Measurements from ENCODE around the gene BPIFB1.

BPIFB1 gene

DNA sequence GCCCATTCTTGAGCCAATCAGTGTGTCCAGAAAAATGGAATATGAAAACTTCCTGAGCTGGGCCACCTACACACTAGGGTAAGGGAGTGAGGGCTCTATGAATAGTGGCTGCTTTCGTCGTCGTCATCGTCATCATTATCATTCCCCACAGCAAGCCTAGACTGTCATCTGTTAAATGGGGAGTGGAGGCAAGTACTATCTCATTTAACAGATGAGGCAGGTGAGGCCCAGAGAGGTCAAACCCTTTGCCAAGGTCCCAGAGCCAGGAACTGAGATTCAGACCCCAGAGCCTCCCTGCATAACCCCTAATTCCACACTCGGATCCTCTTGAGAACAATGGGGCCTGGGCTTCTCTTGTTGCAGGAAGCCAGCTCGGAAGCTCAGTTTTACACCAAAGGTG, 20.6 kb downstream of the BPIFB1 start:
- no peak overlapping the region for H3K4me3 ChIP-seq (ENCODE audit: low read depth, low read length)
- no peak for DNase-seq (ENCODE audit: low read depth)

DNA sequence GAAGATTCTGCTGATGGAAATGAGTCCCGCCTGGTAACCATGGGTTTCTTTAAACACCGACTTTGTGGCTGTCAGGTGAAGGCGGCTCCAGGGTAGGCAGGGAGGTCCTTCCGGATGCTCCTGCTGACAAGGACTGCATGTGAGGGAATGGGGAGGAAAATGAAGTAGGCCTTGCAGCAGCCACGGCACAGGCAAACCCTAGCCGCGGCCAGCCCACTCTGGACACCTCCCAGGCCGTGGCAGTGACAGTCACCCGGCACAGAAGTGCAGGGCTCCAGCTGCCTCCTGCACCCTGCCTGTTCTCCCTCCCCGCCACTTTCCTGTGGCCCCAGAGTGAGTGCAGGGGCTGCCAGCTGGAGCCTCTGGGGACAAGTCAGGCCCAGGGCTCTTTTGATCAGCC, 21.0 kb downstream of the BPIFB1 start:
- TF ChIP-seq POLR2A (IDR thresholded peaks at IDR 0.05; ENCODE audit: extremely low read depth, insufficient read length), result no peak
- no peak for TF ChIP-seq MYC (IDR thresholded peaks at IDR 0.05; ENCODE audit: low read depth, low read length)
- TF ChIP-seq, protein P1, sequence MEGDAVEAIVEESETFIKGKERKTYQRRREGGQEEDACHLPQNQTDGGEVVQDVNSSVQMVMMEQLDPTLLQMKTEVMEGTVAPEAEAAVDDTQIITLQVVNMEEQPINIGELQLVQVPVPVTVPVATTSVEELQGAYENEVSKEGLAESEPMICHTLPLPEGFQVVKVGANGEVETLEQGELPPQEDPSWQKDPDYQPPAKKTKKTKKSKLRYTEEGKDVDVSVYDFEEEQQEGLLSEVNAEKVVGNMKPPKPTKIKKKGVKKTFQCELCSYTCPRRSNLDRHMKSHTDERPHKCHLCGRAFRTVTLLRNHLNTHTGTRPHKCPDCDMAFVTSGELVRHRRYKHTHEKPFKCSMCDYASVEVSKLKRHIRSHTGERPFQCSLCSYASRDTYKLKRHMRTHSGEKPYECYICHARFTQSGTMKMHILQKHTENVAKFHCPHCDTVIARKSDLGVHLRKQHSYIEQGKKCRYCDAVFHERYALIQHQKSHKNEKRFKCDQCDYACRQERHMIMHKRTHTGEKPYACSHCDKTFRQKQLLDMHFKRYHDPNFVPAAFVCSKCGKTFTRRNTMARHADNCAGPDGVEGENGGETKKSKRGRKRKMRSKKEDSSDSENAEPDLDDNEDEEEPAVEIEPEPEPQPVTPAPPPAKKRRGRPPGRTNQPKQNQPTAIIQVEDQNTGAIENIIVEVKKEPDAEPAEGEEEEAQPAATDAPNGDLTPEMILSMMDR (IDR thresholded peaks at IDR 0.05; ENCODE audit: low read depth, low read length), result no peak
- TF ChIP-seq, protein P2, sequence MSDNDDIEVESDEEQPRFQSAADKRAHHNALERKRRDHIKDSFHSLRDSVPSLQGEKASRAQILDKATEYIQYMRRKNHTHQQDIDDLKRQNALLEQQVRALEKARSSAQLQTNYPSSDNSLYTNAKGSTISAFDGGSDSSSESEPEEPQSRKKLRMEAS (IDR thresholded peaks at IDR 0.05; ENCODE audit: low read depth, low read length), result no peak
- no peak overlapping the region for H3K4me3 ChIP-seq (ENCODE audit: low read depth, low read length)
- no peak for DNase-seq (ENCODE audit: low read depth)

More for the DNA sequence above, 20.6 kb downstream of the BPIFB1 start:
- TF ChIP-seq, protein P2 (IDR thresholded peaks at IDR 0.05; ENCODE audit: low read depth, low read length), result no peak
- TF ChIP-seq MYC (IDR thresholded peaks at IDR 0.05; ENCODE audit: low read depth, low read length), result no peak
- no peak for TF ChIP-seq POLR2A (IDR thresholded peaks at IDR 0.05; ENCODE audit: extremely low read depth, insufficient read length)
- TF ChIP-seq, protein P1 (IDR thresholded peaks at IDR 0.05; ENCODE audit: low read depth, low read length), result no peak

DNA sequence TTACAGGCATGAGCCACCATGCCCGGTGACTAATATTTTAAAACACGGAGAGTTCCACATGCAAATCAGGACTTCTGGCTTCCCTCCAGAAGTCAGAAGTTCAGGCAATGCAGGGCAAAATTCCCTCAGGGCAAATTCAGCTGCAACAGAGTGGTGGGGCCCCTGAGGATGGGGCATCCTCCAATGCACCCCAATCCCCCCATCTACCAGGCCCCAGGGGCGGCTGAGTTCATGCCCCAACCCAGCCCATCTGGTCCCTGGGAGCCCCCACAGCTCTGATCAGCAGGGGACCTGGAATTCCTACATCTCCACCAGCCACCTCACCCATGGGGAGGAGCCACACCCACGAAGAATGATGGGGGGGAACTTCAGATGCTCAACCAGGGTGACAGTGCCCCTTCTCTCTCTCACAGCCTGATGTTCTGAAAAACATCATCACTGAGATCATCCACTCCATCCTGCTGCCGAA, 22.6 kb downstream of the BPIFB1 start:
- DNase-seq (ENCODE audit: low read depth), result no peak
- TF ChIP-seq MYC (IDR thresholded peaks at IDR 0.05; ENCODE audit: low read depth, low read length), result no peak
- TF ChIP-seq, protein P2 (IDR thresholded peaks at IDR 0.05; ENCODE audit: low read depth, low read length), result no peak
- no peak for TF ChIP-seq POLR2A (IDR thresholded peaks at IDR 0.05; ENCODE audit: extremely low read depth, insufficient read length)
- TF ChIP-seq, protein P1 (IDR thresholded peaks at IDR 0.05; ENCODE audit: low read depth, low read length), result no peak
- H3K4me3 ChIP-seq (ENCODE audit: low read depth, low read length), result no peak overlapping the region

DNA sequence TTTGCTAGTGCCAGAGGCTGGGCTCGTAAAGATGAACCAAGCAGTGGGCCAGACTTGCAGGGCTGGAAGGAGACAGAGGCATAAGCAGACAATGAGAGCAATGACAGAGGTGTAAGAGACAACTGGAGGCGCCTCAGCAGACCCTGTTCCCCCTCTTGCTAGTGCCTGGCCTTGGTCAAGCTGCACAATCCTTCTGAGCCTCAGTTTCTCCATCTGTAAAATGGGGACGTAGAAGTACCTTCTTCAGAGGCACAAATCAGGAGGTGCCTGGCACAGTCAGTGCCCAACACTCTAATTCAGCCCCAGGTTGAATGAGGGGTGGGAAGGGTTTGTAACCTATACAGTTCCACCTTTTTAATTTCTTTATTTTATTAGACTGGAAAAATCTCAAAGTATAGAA, 23.2 kb downstream of the BPIFB1 start:
- DNase-seq (ENCODE audit: low read depth), result no peak
- no peak overlapping the region for H3K4me3 ChIP-seq (ENCODE audit: low read depth, low read length)
- TF ChIP-seq POLR2A (IDR thresholded peaks at IDR 0.05; ENCODE audit: extremely low read depth, insufficient read length), result no peak
- TF ChIP-seq, protein P1 (IDR thresholded peaks at IDR 0.05; ENCODE audit: low read depth, low read length), result no peak

DNA sequence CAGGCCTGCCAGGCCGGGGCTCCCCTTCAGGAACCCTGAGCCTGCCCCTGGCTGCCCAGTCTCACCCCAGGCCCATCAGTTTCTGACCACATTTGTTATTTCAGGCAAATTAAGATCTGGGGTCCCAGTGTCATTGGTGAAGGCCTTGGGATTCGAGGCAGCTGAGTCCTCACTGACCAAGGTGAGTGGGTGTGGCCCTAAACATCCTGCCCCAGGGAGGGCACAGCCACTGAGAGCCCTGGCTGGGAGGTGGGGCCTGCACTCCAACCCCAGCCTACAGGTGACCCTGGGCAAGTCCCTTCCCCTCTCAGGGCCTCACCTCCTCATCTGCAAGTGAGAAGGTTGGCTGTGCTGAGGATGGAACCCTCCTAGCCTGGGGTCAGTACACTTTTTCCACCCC, 23.8 kb downstream of the BPIFB1 start:
- no peak for DNase-seq (ENCODE audit: low read depth)
- TF ChIP-seq, protein P2 (IDR thresholded peaks at IDR 0.05; ENCODE audit: low read depth, low read length), result no peak
- no peak overlapping the region for H3K4me3 ChIP-seq (ENCODE audit: low read depth, low read length)

DNA sequence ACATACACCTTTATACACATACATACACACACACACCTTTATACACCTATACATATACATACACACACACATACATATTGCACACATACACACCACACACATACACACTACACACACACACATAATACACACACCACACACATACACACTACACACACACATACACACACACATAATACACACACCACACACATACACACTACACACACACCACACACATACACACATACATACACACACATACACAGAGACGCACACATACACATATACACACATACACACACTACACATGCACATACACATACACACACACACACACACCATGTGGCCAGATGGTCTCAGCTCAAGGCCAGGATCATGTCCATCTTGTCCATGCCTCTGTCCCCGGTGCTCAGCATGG, 25.7 kb downstream of the BPIFB1 start:
- H3K4me3 ChIP-seq (ENCODE audit: low read depth, low read length), result no peak overlapping the region
- no peak for DNase-seq (ENCODE audit: low read depth)
- TF ChIP-seq, protein P1 (IDR thresholded peaks at IDR 0.05; ENCODE audit: low read depth, low read length), result no peak
- no peak for TF ChIP-seq POLR2A (IDR thresholded peaks at IDR 0.05; ENCODE audit: extremely low read depth, insufficient read length)
- TF ChIP-seq MYC (IDR thresholded peaks at IDR 0.05; ENCODE audit: low read depth, low read length), result no peak
- TF ChIP-seq, protein P2 (IDR thresholded peaks at IDR 0.05; ENCODE audit: low read depth, low read length), result no peak

All from NB4 (cell line).